H9 (cell line): Measurements from ENCODE around the gene AMELX. TPM values are rescaled to one million over a fixed set of nuclear protein-coding genes. Genes with fewer than 3 reads are reported as not detected.

Experiments
- DNase-seq: peaks from one replicate; pipeline ENCODE4 v3.0.0-alpha.2; 2017
- H2AFZ ChIP-seq: one replicate; pipeline ENCODE4 v1.6.1; 2013; ENCODE audit warnings: mild to moderate bottlenecking, low read length, control low read depth, moderate library complexity
- H2AK5ac ChIP-seq: 2 replicates; pipeline ENCODE4 v1.6.1; 2013; ENCODE audit warnings: low read length, control low read depth, mixed read lengths; ENCODE audit not compliant: insufficient read length
- H2BK120ac ChIP-seq: one replicate; pipeline ENCODE4 v1.6.1; 2013; ENCODE audit warnings: low read depth, mild to moderate bottlenecking, low read length, control low read depth, inconsistent platforms; ENCODE audit not compliant: poor library complexity, severe bottlenecking
- H2BK12ac ChIP-seq: 2 replicates; pipeline ENCODE4 v1.6.1; 2013; ENCODE audit warnings: low read length, control low read depth, mixed read lengths, low read depth; ENCODE audit not compliant: insufficient read length
- H2BK15ac ChIP-seq: 2 replicates; pipeline ENCODE4 v1.6.1; 2013; ENCODE audit warnings: low read depth, low read length, control low read depth
- H2BK20ac ChIP-seq: one replicate; pipeline ENCODE4 v1.6.1; 2013; ENCODE audit warnings: low read depth, mild to moderate bottlenecking, low read length, control low read depth, inconsistent platforms; ENCODE audit not compliant: poor library complexity, severe bottlenecking
- H2BK5ac ChIP-seq: 2 replicates; pipeline ENCODE4 v1.6.1; 2013; ENCODE audit warnings: low read length, control low read depth, mixed read lengths; ENCODE audit not compliant: insufficient read length
- H3K14ac ChIP-seq: 2 replicates; pipeline ENCODE4 v1.6.1; 2013; ENCODE audit warnings: low read length, control low read depth; ENCODE audit not compliant: insufficient read depth
- H3K18ac ChIP-seq: 2 replicates; pipeline ENCODE4 v1.6.1; 2013; ENCODE audit warnings: low read depth, mild to moderate bottlenecking, mixed read lengths, low read length, control low read depth; ENCODE audit not compliant: insufficient read length
- H3K23ac ChIP-seq: 2 replicates; pipeline ENCODE4 v1.6.1; 2013; ENCODE audit warnings: low read length, control low read depth, mixed read lengths, low read depth; ENCODE audit not compliant: insufficient read length
- H3K23me2 ChIP-seq: 2 replicates; pipeline ENCODE4 v1.6.1; 2013; ENCODE audit warnings: low read depth, mild to moderate bottlenecking, mixed read lengths, low read length, control low read depth; ENCODE audit not compliant: insufficient read length, poor library complexity, severe bottlenecking
- H3K27ac ChIP-seq: 2 replicates; pipeline ENCODE4 v1.5.1; 2013; ENCODE audit warnings: low read length, control low read depth, mixed read lengths, low read depth; ENCODE audit not compliant: insufficient read length
- H3K27me3 ChIP-seq: 2 replicates; pipeline ENCODE4 v1.6.1; 2013; ENCODE audit warnings: low read length, control low read depth, inconsistent platforms; ENCODE audit not compliant: insufficient read depth
- H3K4ac ChIP-seq: 2 replicates; pipeline ENCODE4 v1.6.1; 2013; ENCODE audit warnings: low read depth, mild to moderate bottlenecking, control low read depth, inconsistent platforms, low read length, moderate library complexity
- H3K4me1 ChIP-seq: 2 replicates; pipeline ENCODE4 v1.6.1; 2013; ENCODE audit warnings: low read length, control low read depth, inconsistent platforms; ENCODE audit not compliant: insufficient read depth
- H3K4me2 ChIP-seq: 2 replicates; pipeline ENCODE4 v1.6.1; 2013; ENCODE audit warnings: low read length, control low read depth, mixed read lengths; ENCODE audit not compliant: insufficient read length, insufficient read depth
- H3K56ac ChIP-seq: 2 replicates; pipeline ENCODE4 v1.6.1; 2013; ENCODE audit warnings: low read depth, mild to moderate bottlenecking, mixed read lengths, low read length, control low read depth; ENCODE audit not compliant: insufficient read length
- H3K79me1 ChIP-seq: 2 replicates; pipeline ENCODE4 v1.6.1; 2013; ENCODE audit warnings: low read depth, mild to moderate bottlenecking, moderate library complexity, low read length, control low read depth, inconsistent platforms; ENCODE audit not compliant: insufficient read depth, poor library complexity, severe bottlenecking
- H3K79me2 ChIP-seq: 2 replicates; pipeline ENCODE4 v1.6.1; 2013; ENCODE audit warnings: low read length, control low read depth, inconsistent platforms; ENCODE audit not compliant: insufficient read depth
- H3K9ac ChIP-seq: 2 replicates; pipeline ENCODE4 v1.6.1; 2013; ENCODE audit warnings: low read length, control low read depth, mixed read lengths; ENCODE audit not compliant: insufficient read length; ENCODE audit errors: extremely low read depth
- H3K9me3 ChIP-seq: one replicate; pipeline ENCODE4 v1.6.1; 2013; ENCODE audit warnings: low read depth, low read length, inconsistent platforms; ENCODE audit not compliant: control insufficient read depth
- H3T11ph ChIP-seq: one replicate; pipeline ENCODE4 v1.6.1; 2013; ENCODE audit warnings: mild to moderate bottlenecking, low read length, control low read depth, inconsistent platforms
- H4K20me1 ChIP-seq: one replicate; pipeline ENCODE4 v1.6.1; 2013; ENCODE audit not compliant: control insufficient read depth, insufficient read length, insufficient read depth
- H4K5ac ChIP-seq: 2 replicates; pipeline ENCODE4 v1.6.1; 2013; ENCODE audit warnings: low read depth, mild to moderate bottlenecking, mixed read lengths, low read length, control low read depth; ENCODE audit not compliant: insufficient read length
- H4K8ac ChIP-seq: replicated peaks from 2 replicates; pipeline ENCODE4 v1.6.1; 2013; ENCODE audit warnings: low read length, control low read depth, mixed read lengths, low read depth; ENCODE audit not compliant: insufficient read length
- H4K91ac ChIP-seq: 2 replicates; pipeline ENCODE4 v1.6.1; 2013; ENCODE audit warnings: low read depth, mild to moderate bottlenecking, moderate library complexity, mixed read lengths, low read length, control low read depth; ENCODE audit not compliant: insufficient read length
- H3K27ac Mint-ChIP-seq, 3 experiments: 2 replicates in 2 of 3; 3 replicates in 1 of 3; pipeline ENCODE4 v1.8.0; 2020 to 2021; ENCODE audit warnings: mixed read lengths in 3 of 3, mild to moderate bottlenecking in 1 of 3, moderate library complexity in 1 of 3
- H3K27me3 Mint-ChIP-seq: 2 replicates; pipeline ENCODE4 v1.8.0; 2021; ENCODE audit warnings: low read depth, mild to moderate bottlenecking, moderate library complexity, mixed read lengths
- H3K36me3 Mint-ChIP-seq, 3 experiments: 2 replicates in 2 of 3; 3 replicates in 1 of 3; pipeline ENCODE4 v1.8.0; 2020 to 2021; ENCODE audit warnings: low read depth in 3 of 3, mixed read lengths in 3 of 3; ENCODE audit not compliant: insufficient read depth in 1 of 3
- H3K4me1 Mint-ChIP-seq, 2 experiments: 2 replicates each; pipeline ENCODE4 v1.8.0; 2020; ENCODE audit warnings: mixed read lengths in 2 of 2
- H3K4me3 Mint-ChIP-seq, 2 experiments: 2 replicates in 1 of 2; 3 replicates in 1 of 2; pipeline ENCODE4 v1.8.0; 2020 to 2021; ENCODE audit warnings: mild to moderate bottlenecking in 2 of 2, mixed read lengths in 2 of 2, moderate library complexity in 1 of 2
- H3K9me3 Mint-ChIP-seq, 2 experiments: 2 replicates in 1 of 2; 3 replicates in 1 of 2; pipeline ENCODE4 v1.8.0; 2020; ENCODE audit warnings: mild to moderate bottlenecking in 2 of 2, mixed read lengths in 2 of 2, moderate library complexity in 1 of 2
- CTCF ChIP-seq: fragments of 200-600 bp; sonication (generic); conservative IDR thresholded peaks from 3 replicates; pipeline ENCODE4 v1.8.0; 2021; ENCODE audit warnings: antibody characterized with exemption, mild to moderate bottlenecking
- WGBS: extraction: QIAGEN DNeasy Blood & Tissue Kit; methylation state at CpG from one replicate; pipeline ENCODE4 v1.1.7; 2013; ENCODE audit warnings: missing lambda C conversion rate, low lambda C conversion rate, mixed read lengths; ENCODE audit not compliant: insufficient read length; ENCODE audit errors: extremely low coverage; 5-methylcytosine and 5-hydroxymethylcytosine counted together
- total RNA-seq: library from RNA; stranded (reverse); gene quantifications from 2 replicates; pipeline ENCODE4 v1.2.1, GENCODE V29; 2021

The AMELX gene
- total RNA-seq, 1 experiment from 2014 or later = not detected

GRCh38 chrX:11285651-11286050, 7.6 kb upstream of the AMELX start:
- H3K14ac ChIP-seq = no peak overlapping the region
- H2BK12ac ChIP-seq = no peak overlapping the region
- no peak overlapping the region for H2BK15ac ChIP-seq
- H3K4me2 ChIP-seq = no peak overlapping the region
- WGBS = no CpG with 5 or more reads among the region's 3 CpGs
- H2AFZ ChIP-seq = no peak overlapping the region
- no peak overlapping the region for H2AK5ac ChIP-seq
- no peaks in the 10 kb centered on the region for H3K79me1 ChIP-seq
- no peak overlapping the region for H3K23ac ChIP-seq
- no peaks in the 10 kb centered on the region; a peak in 1 of 4 replicates for H3K4me1 Mint-ChIP-seq
- H3K9ac ChIP-seq = no peak overlapping the region
- peaks cover 60 to 64% of the 10 kb centered on the region in 2 experiments for H3K9me3 Mint-ChIP-seq
- H4K20me1 ChIP-seq = no peaks in the 10 kb centered on the region
- H3K18ac ChIP-seq = no peak overlapping the region
- H4K5ac ChIP-seq = no peak overlapping the region
- H3K4ac ChIP-seq = no peak overlapping the region
- H3K79me2 ChIP-seq = no peaks in the 10 kb centered on the region
- H2BK20ac ChIP-seq = no peak overlapping the region
- no peak for TF ChIP-seq CTCF
- no peak overlapping the region for H2BK120ac ChIP-seq
- peaks cover 0 to 2% (median 0%) of the 10 kb centered on the region in 3 experiments; a peak in 2 of 7 replicates for H3K36me3 Mint-ChIP-seq
- H3K23me2 ChIP-seq = no peaks in the 10 kb centered on the region
- H3K27ac ChIP-seq = no peak overlapping the region
- DNase-seq = no peak
- H3K27ac Mint-ChIP-seq = no peak overlapping the region
- H4K91ac ChIP-seq = no peak overlapping the region
- no peaks in the 10 kb centered on the region; the same call in none of the 2 replicates for H3K27me3 Mint-ChIP-seq
- no peaks in the 10 kb centered on the region for H3K9me3 ChIP-seq
- H2BK5ac ChIP-seq = no peak overlapping the region
- H3T11ph ChIP-seq = no peak overlapping the region
- no peak overlapping the region for H3K56ac ChIP-seq
- H4K8ac ChIP-seq = no peak overlapping the region
- no peak overlapping the region for H3K4me3 Mint-ChIP-seq
- H3K4me1 ChIP-seq = no peaks in the 10 kb centered on the region
- H3K27me3 ChIP-seq = no peaks in the 10 kb centered on the region
